VCaP (cell line): ENCODE data around the gene ZNF710.

Source experiments
- H3K27ac ChIP-seq: fragments of 450-650 bp; 2 replicates; pipeline ENCODE4 v1.5.1; 2017
- CTCF ChIP-seq: fragments of 450-650 bp; conservative IDR thresholded peaks from 2 replicates; pipeline ENCODE4 v1.5.1; 2017; ENCODE audit warnings: mild to moderate bottlenecking, moderate library complexity

ZNF710 gene

GRCh38 chr15:89998141-89998661 is 2.9 kb upstream of the ZNF710 start:
- peak overlapping the region; percentile 97; the same call in 1 of the 2 replicates for H3K27ac ChIP-seq
- TF ChIP-seq CTCF = no peak

- no peak for TF ChIP-seq CTCF
- H3K27ac ChIP-seq = peak overlapping the region; percentile 97; the same call in 1 of the 2 replicates
Observed at GRCh38 chr15:89998923-89999675, 2.0 kb upstream of the ZNF710 start.

GRCh38 chr15:89999676-90000185 is 1.4 kb upstream of the ZNF710 start:
- TF ChIP-seq CTCF = no peak
- H3K27ac ChIP-seq = peak overlapping the region; percentile 97

GRCh38 chr15:90000186-90001001 is 730 bp upstream of the ZNF710 start:
- no peak for TF ChIP-seq CTCF
- H3K27ac ChIP-seq = peak overlapping the region; percentile 97

- H3K27ac ChIP-seq = peak overlapping the region; percentile 97
- TF ChIP-seq CTCF = no peak
Observed at GRCh38 chr15:90001683-90002427, 731 bp downstream of the ZNF710 start.

DNA sequence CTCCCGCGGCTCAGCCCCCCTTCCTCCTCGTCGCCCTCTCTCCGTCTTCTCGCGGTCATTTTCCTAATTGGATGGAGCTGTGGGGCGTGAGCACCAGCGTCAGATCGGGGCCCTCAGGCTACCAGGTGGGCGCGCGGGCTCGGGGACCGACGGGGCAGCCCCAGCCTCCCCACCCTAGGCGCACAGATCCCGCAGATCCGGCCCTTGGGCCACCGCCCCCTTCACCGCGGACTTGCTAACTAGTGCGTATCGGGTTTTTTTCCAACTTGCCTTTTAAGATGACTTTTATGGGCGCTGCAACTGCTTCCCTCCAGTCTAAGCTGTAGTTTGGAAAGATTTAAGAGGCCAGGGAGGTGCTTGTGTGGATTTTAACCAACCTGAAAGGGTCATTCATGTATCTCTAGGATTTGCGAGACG is 1.3 kb downstream of the ZNF710 start:
- no peak for TF ChIP-seq CTCF
- peak overlapping the region; percentile 97 for H3K27ac ChIP-seq
